HCT116 (cell line): Measurements from ENCODE around the gene TMPRSS13. TPM values are rescaled to one million over a fixed set of nuclear protein-coding genes. Genes with fewer than 3 reads are reported as not detected.

Experiments
- ATAC-seq: fragments of 200-7000 bp; cut with Tn5 transposase; 2 replicates; pipeline ENCODE4 v1.9.1; 2020; ENCODE audit warnings: mild to moderate bottlenecking, moderate library complexity
- BruUV-seq: library from RNA; stranded (reverse); fragments of 400-500 nt; replicated peaks from 2 replicates; lab custom pipeline; 2021; lab: Mats Ljungman, UMichigan
- CTCF ChIA-PET: fragments of 300-600 bp; sonication (Branson Sonifier 250); formaldehyde crosslinking; loops from one replicate; lab custom pipeline; 2021; ENCODE audit warnings: antibody characterized with exemption; lab: Charles Lee
- POLR2A ChIA-PET: fragments of 300-600, 350-600 bp; sonication (Branson Sonifier 250); formaldehyde crosslinking; loops from one replicate; lab custom pipeline; 2021; ENCODE audit warnings: antibody characterized with exemption; lab: Charles Lee
- RAD21 ChIA-PET, 2 experiments: fragments of 300-600 bp; sonication (Branson Sonifier 250); formaldehyde crosslinking; loops; one replicate each; lab custom pipeline; 2023; ENCODE audit warnings: low total read pairs in 2 of 2; ENCODE audit not compliant: uncharacterized antibody in 2 of 2, unreplicated experiment in 2 of 2, low non-redundant PET in 1 of 2; lab: Charles Lee
- DNase-seq: peaks from one replicate; pipeline ENCODE4 v3.0.0-alpha.2; 2010; ENCODE audit warnings: low read depth, low spot score
- H2AFZ ChIP-seq: fragments of 200-600 bp; shearing (Covaris generic), sonication (generic); 2 replicates; pipeline ENCODE4 v1.6.1; 2017; ENCODE audit warnings: low read depth, mixed run types, mixed read lengths, antibody characterized with exemption, low read length; ENCODE audit not compliant: poor library complexity, severe bottlenecking
- H3K27ac ChIP-seq: 2 replicates; pipeline ENCODE4 v1.5.1; 2012; ENCODE audit warnings: low read depth, low read length
- H3K27me3 ChIP-seq: fragments of 200-600 bp; sonication (generic); 2 replicates; pipeline ENCODE4 v1.6.1; 2016; ENCODE audit warnings: mixed run types, low read length, mixed read lengths; ENCODE audit not compliant: insufficient read depth
- H3K36me3 ChIP-seq, 2 experiments: fragments of 200-500 bp in 1 of 2; fragments of 200-600 bp in 1 of 2; sonication (Bioruptor generic) in 1 of 2; sonication (generic) in 1 of 2; 2 replicates each; pipeline versions ENCODE4 v1.5.1 to v1.6.1; 2014 to 2016; ENCODE audit warnings: low read length in 2 of 2, inconsistent platforms in 1 of 2, mixed read lengths in 1 of 2, mixed run types in 1 of 2; ENCODE audit not compliant: insufficient read depth in 2 of 2, control insufficient read depth in 1 of 2
- H3K4me1 ChIP-seq, 2 experiments: fragments of 200-600 bp in 1 of 2; sonication (generic) in 1 of 2; 2 replicates each; pipeline versions ENCODE4 v1.5.1 to v1.6.1; 2012 to 2017; ENCODE audit warnings: low read length in 2 of 2, inconsistent platforms in 1 of 2, mild to moderate bottlenecking in 1 of 2, mixed read lengths in 1 of 2, mixed run types in 1 of 2, moderate library complexity in 1 of 2; ENCODE audit not compliant: insufficient read depth in 2 of 2, control insufficient read depth in 1 of 2
- H3K4me2 ChIP-seq: fragments of 200-600 bp; sonication (generic); 2 replicates; pipeline ENCODE4 v1.6.1; 2017; ENCODE audit warnings: mixed run types, low read length, mixed read lengths
- H3K4me3 ChIP-seq, 2 experiments: fragments of 200-600 bp in 1 of 2; sonication (generic) in 1 of 2; replicated peaks in 1 of 2; 2 replicates each; pipeline ENCODE4 v1.5.1; 2011 to 2016; ENCODE audit warnings: low read length in 2 of 2, control low read depth in 1 of 2, low read depth in 1 of 2, mild to moderate bottlenecking in 1 of 2, mixed read lengths in 1 of 2, mixed run types in 1 of 2
- H3K79me2 ChIP-seq: fragments of 200-600 bp; sonication (generic); 2 replicates; pipeline ENCODE4 v1.6.1; 2017; ENCODE audit warnings: mild to moderate bottlenecking, mixed run types, low read length, moderate library complexity, mixed read lengths; ENCODE audit not compliant: insufficient read depth
- H3K9ac ChIP-seq: fragments of 200-600 bp; sonication (generic); 2 replicates; pipeline ENCODE4 v1.6.1; 2016; ENCODE audit warnings: low read length, mixed read lengths
- H3K9me2 ChIP-seq: fragments of 200-600 bp; sonication (generic), shearing (Covaris generic); 2 replicates; pipeline ENCODE4 v1.6.1; 2017; ENCODE audit warnings: mixed run types, mild to moderate bottlenecking, moderate library complexity; ENCODE audit not compliant: insufficient read depth
- H3K9me3 ChIP-seq, 2 experiments: fragments of 200-500 bp in 1 of 2; fragments of 200-600 bp in 1 of 2; sonication (Bioruptor generic) in 1 of 2; sonication (generic) in 1 of 2; 2 replicates each; pipeline ENCODE4 v1.6.1; 2014 to 2017; ENCODE audit warnings: low read length in 2 of 2, mixed read lengths in 2 of 2, inconsistent platforms in 1 of 2, low read depth in 1 of 2, mild to moderate bottlenecking in 1 of 2, mixed run types in 1 of 2, moderate library complexity in 1 of 2; ENCODE audit not compliant: control insufficient read depth in 1 of 2, insufficient read depth in 1 of 2
- H4K20me1 ChIP-seq: fragments of 200-600 bp; sonication (generic), shearing (Covaris generic); 2 replicates; pipeline ENCODE4 v1.6.1; 2017; ENCODE audit warnings: mixed run types, mild to moderate bottlenecking, moderate library complexity; ENCODE audit not compliant: insufficient read depth
- ATF3 ChIP-seq: IDR thresholded peaks from 2 replicates; pipeline ENCODE4 v1.6.1; 2012
- SIN3A ChIP-seq: IDR thresholded peaks from 2 replicates; pipeline ENCODE4 v1.6.1; 2012; ENCODE audit warnings: low read depth
- ZBTB33 ChIP-seq: IDR thresholded peaks from 2 replicates; pipeline ENCODE4 v1.6.1; 2011; ENCODE audit warnings: mild to moderate bottlenecking, low read length, moderate library complexity; ENCODE audit not compliant: insufficient replicate concordance; ENCODE audit errors: extremely low read depth
- ZNF274 ChIP-seq: fragments of 200-500 bp; sonication (Bioruptor generic); IDR thresholded peaks from 2 replicates; pipeline ENCODE4 v1.6.1; 2014; ENCODE audit warnings: mild to moderate bottlenecking, low read depth, low read length, inconsistent platforms
- intact Hi-C: fragments of 100-400 bp; cut with micrococcal nuclease; formaldehyde crosslinking; loops from 2 replicates; pipeline ENCODE4 v1.10.0; 2022
- total RNA-seq: library from RNA; stranded (reverse); gene quantifications from one replicate; pipeline ENCODE4 v1.2.1, GENCODE V29; 2021; ENCODE audit not compliant: unreplicated experiment

The TMPRSS13 gene
- total RNA-seq, 1 experiment from 2014 or later: 0.52 TPM

GRCh38 chr11:117900720-117901440 is 28.3 kb downstream of the TMPRSS13 start:
- ChIA-PET RAD21 (no interaction called here), CTCF (no interaction called here), POLR2A (no interaction called here)
- H2AFZ ChIP-seq: no peak overlapping the region
- DNase-seq (no peak), ATAC-seq (no peak)
- TF ChIP-seq ZNF274: no peak
- no peak overlapping the region for H3K9ac ChIP-seq
- H3K27ac ChIP-seq: no peak overlapping the region
- H3K4me2 ChIP-seq: no peak overlapping the region
- no peaks in the 10 kb centered on the region for H4K20me1 ChIP-seq
- H3K9me3 ChIP-seq: no peaks in the 10 kb centered on the region
- no peak overlapping the region for H3K4me3 ChIP-seq
- no peaks in the 10 kb centered on the region for H3K27me3 ChIP-seq
- no peaks in the 10 kb centered on the region for H3K4me1 ChIP-seq
- no TSS peak for BruUV-seq
- intact Hi-C loops: no loop called here
- no peaks in the 10 kb centered on the region for H3K9me2 ChIP-seq
- no peaks in the 10 kb centered on the region for H3K36me3 ChIP-seq
- no peaks in the 10 kb centered on the region for H3K79me2 ChIP-seq

- H4K20me1 ChIP-seq: no peaks in the 10 kb centered on the region
- no peak overlapping the region for H3K4me2 ChIP-seq
- no peaks in the 10 kb centered on the region for H3K79me2 ChIP-seq
- BruUV-seq: no TSS peak
- H3K27ac ChIP-seq: no peak overlapping the region
- RAD21 ChIA-PET: no interaction called here
- no peak overlapping the region for H2AFZ ChIP-seq
- TF ChIP-seq SIN3A (no peak), ZBTB33 (no peak), ATF3 (no peak)
- TF ChIP-seq, all 23 proteins: peak for 0
- Histone ChIP-seq H3K27me3 (no peaks in the 10 kb centered on the region), H3K36me3 (no peaks in the 10 kb centered on the region), H3K9me2 (no peaks in the 10 kb centered on the region), H3K4me3 (no peak overlapping the region), H3K4me1 (no peaks in the 10 kb centered on the region), H3K9me3 (no peaks in the 10 kb centered on the region), H3K9ac (no peak overlapping the region)
- ChIA-PET CTCF (no interaction called here), POLR2A (no interaction called here)
- DNase-seq: no peak
- ATAC-seq: no peak
- intact Hi-C loops: no loop called here
These were observed 29.0 kb downstream of the TMPRSS13 start for GRCh38 chr11:117900121-117900648.
